Activated T-helper 17 cell treated with anti-CD3 and anti-CD28 coated beads, Interleukin-2, amount 50 U/mL, for 72 hours (primary cell): ENCODE data around the gene SCN7A. TPM values are rescaled to one million over a fixed set of nuclear protein-coding genes. Genes with fewer than 3 reads are reported as not detected.
"Not testable (repeated sequence)": the region's sequence is repeated elsewhere in the genome, so short reads cannot be mapped to it uniquely, and the experiment has no call there.

Experiments
- ATAC-seq: fragments of 150-1000 bp; cut with Tn5 transposase; replicated peaks from 2 replicates; pipeline ENCODE4 v1.10.0; 2021; ENCODE audit warnings: mild to moderate bottlenecking, moderate library complexity
- H3K27ac Mint-ChIP-seq: one replicate; pipeline ENCODE4 v1.8.0; 2022; ENCODE audit warnings: mixed read lengths
- H3K27me3 Mint-ChIP-seq: one replicate; pipeline ENCODE4 v1.8.0; 2022; ENCODE audit warnings: mixed read lengths
- H3K36me3 Mint-ChIP-seq: one replicate; pipeline ENCODE4 v1.8.0; 2022; ENCODE audit warnings: low read depth, mild to moderate bottlenecking, mixed read lengths
- H3K4me1 Mint-ChIP-seq: one replicate; pipeline ENCODE4 v1.8.0; 2022; ENCODE audit warnings: mixed read lengths
- H3K4me3 Mint-ChIP-seq: one replicate; pipeline ENCODE4 v1.8.0; 2022; ENCODE audit warnings: mild to moderate bottlenecking, mixed read lengths
- H3K9me3 Mint-ChIP-seq: one replicate; pipeline ENCODE4 v1.8.0; 2022; ENCODE audit warnings: mixed read lengths
- total RNA-seq, 2 donors: library from RNA; stranded (reverse); gene quantifications; one replicate each; pipeline ENCODE4 v1.2.3, GENCODE V29; 2022

The SCN7A gene
- total RNA-seq, 2 donors from 2014 or later: not detected

- Mint-ChIP-seq H3K36me3 (no peaks in the 10 kb centered on the region), H3K9me3 (no peaks in the 10 kb centered on the region), H3K4me3 (no peak overlapping the region), H3K27me3 (no peaks in the 10 kb centered on the region), H3K4me1 (no peaks in the 10 kb centered on the region), H3K27ac (no peak overlapping the region)
- ATAC-seq: no peak
These were observed 128.1 kb downstream of the SCN7A start for GRCh38 chr2:166365803-166366420.

DNA sequence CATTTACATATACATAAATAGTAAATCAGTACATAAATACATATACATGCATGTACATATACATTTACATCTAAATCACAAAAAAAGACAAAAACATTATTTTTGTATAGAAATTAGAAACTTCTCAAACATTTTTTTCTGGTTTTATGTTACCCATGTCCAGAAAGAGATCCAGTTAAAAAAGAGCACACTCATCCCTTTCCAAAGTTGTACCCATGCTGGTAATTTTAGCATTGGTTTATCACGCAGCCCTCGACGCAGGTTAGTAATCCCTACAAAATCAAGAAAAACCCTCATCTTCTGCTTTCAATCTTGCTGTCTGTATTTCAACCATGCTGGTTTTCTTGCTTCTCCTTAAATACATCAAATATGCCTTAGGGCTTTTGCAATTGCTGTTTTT lies 128.8 kb downstream of the SCN7A start:
- no peaks in the 10 kb centered on the region for H3K27me3 Mint-ChIP-seq
- ATAC-seq: no peak

GRCh38 chr2:166364476-166365161 lies 129.4 kb downstream of the SCN7A start:
- no peak overlapping the region for H3K27ac Mint-ChIP-seq
- H3K4me3 Mint-ChIP-seq: no peak overlapping the region
- H3K4me1 Mint-ChIP-seq: no peaks in the 10 kb centered on the region
- H3K36me3 Mint-ChIP-seq: no peaks in the 10 kb centered on the region
- H3K27me3 Mint-ChIP-seq: no peaks in the 10 kb centered on the region
- ATAC-seq: no peak
- no peaks in the 10 kb centered on the region for H3K9me3 Mint-ChIP-seq

More for the DNA sequence above, 128.8 kb downstream of the SCN7A start:
- Mint-ChIP-seq H3K4me3 (no peak overlapping the region), H3K9me3 (no peaks in the 10 kb centered on the region), H3K27ac (no peak overlapping the region), H3K4me1 (no peaks in the 10 kb centered on the region), H3K36me3 (no peaks in the 10 kb centered on the region)

DNA sequence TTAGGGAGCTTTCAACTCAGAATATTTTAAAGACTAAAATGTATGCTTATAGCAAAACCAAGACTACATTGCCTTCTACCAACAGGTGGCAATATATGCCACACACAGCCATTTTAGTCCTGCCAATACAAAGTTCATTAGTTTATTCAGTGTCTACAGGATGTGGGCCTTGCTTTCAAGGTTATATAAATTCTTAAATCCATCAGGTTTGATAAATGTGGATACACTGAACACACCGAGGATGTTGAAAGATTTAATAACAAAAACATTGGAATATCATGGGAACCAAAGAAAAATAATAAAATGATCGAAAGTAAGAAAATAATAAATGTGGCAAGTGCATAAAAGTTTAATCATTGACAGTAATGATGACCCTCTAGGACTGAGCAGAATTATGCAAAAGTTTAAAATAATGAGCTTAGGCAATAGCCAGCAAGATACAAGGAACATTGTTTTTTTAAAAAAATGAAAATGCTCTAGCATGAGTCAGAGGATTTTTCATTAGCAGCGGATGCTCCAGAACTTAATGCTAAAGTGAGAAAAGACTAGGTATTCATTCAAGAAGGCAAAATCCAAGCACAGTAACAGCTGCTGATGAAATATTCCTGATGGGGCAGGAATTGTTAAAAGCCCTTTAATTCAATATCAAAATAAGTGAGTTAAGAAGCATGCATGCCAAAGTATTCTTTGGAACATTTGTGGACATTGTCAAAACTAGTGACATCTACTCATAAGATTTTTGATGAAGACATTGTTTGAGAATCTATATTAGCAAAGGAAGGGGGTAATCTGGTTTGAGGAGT lies 132.5 kb downstream of the SCN7A start:
- H3K27ac Mint-ChIP-seq: no peak overlapping the region
- no peak for ATAC-seq

DNA sequence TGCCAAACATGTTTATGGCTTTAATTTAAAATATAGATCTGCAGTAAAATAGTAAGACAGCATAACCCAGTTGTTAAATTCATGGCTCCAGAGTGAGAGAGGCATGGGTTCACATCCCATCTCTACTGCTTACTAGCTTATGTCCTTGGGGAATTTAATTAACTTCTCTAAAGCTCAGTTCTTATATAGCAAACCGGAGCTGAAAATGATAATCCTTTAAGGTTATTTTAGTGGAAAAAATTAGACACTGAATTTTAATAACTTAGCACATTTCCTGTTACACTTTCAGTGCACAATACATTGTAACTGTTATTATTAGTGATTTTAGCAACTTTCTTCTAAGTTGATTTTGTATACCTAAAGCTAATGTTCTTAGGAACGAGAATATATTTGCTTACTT lies 133.1 kb downstream of the SCN7A start:
- H3K4me3 Mint-ChIP-seq: no peak overlapping the region
- H3K27me3 Mint-ChIP-seq: no peaks in the 10 kb centered on the region
- no peak overlapping the region for H3K27ac Mint-ChIP-seq
- no peaks in the 10 kb centered on the region for H3K9me3 Mint-ChIP-seq
- no peaks in the 10 kb centered on the region for H3K36me3 Mint-ChIP-seq
- ATAC-seq: no peak
- H3K4me1 Mint-ChIP-seq: no peaks in the 10 kb centered on the region

More for the DNA sequence above, 132.5 kb downstream of the SCN7A start:
- no peaks in the 10 kb centered on the region for H3K36me3 Mint-ChIP-seq
- H3K4me3 Mint-ChIP-seq: no peak overlapping the region
- no peaks in the 10 kb centered on the region for H3K27me3 Mint-ChIP-seq
- no peaks in the 10 kb centered on the region for H3K4me1 Mint-ChIP-seq
- no peaks in the 10 kb centered on the region for H3K9me3 Mint-ChIP-seq

- H3K27ac Mint-ChIP-seq: no peak overlapping the region
- no peak overlapping the region for H3K4me3 Mint-ChIP-seq
- no peaks in the 10 kb centered on the region for H3K4me1 Mint-ChIP-seq
- no peak for ATAC-seq
- no peaks in the 10 kb centered on the region for H3K27me3 Mint-ChIP-seq
- H3K36me3 Mint-ChIP-seq: no peaks in the 10 kb centered on the region
- no peaks in the 10 kb centered on the region for H3K9me3 Mint-ChIP-seq
These were observed 133.6 kb downstream of the SCN7A start for GRCh38 chr2:166360426-166360825.

DNA sequence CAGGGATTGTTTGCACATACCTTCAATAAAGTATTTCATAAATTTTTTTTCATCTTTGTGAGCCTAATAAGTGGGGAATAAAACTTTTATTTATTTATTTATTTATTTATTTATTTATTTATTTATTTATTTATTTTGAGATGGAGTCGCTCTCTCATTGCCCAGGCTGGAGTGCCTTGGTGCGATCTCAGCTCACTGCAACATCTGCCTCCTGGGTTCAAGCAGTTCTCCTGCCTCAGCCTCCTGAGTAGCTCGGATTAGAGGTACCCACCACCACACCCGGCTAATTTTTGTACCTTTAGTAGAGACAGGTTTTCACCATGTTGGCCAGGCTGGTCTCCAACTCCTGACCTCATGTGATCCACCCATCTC lies 136.1 kb downstream of the SCN7A start:
- not testable (repeated sequence) for H3K27ac Mint-ChIP-seq, H3K4me3 Mint-ChIP-seq, H3K36me3 Mint-ChIP-seq, H3K27me3 Mint-ChIP-seq, H3K9me3 Mint-ChIP-seq, H3K4me1 Mint-ChIP-seq, ATAC-seq

DNA sequence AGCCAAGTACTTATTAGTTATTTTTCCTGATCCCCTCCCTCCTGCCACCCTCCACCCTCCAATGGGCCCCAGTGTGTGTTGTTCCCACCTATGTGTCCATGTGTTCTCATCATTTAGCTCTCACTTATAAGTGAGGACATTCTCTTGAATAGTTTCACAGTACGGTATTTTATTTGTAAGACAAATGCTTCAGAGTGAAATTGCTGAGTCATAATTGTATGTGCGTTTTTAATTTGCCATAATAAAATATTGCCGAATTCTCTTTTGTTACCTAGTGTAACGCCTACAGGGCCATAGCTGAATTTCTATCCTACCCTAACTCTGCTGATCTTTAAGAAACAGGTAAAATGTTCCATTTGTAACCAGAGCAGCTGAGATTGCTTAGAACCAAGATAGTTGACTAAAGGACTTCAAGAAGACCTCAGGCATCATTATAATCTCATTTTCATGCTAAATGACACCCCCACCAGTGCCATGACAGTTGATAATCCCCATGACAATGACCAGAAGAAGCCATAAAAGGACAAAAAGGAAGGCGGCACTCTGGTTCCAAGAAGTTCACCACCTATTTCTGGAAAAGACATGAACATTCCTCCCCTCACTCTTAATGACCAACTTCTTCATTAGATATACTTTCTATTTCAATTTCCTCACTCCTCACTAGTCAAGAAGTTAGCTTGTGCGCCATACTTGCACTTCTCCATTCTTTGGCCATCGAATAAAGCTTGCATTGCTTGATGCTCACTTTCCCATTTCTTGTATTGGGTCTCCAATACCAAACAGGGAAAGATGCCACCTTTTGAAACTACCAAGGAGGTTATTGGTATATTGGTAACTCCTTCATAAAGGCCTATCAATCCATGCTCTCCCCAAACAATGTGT lies 136.7 kb downstream of the SCN7A start:
- H3K27ac Mint-ChIP-seq: no peak overlapping the region

More for the DNA sequence above, 136.7 kb downstream of the SCN7A start:
- Mint-ChIP-seq H3K27me3 (no peaks in the 10 kb centered on the region), H3K9me3 (no peaks in the 10 kb centered on the region), H3K4me3 (no peak overlapping the region), H3K4me1 (no peaks in the 10 kb centered on the region), H3K36me3 (no peaks in the 10 kb centered on the region)
- no peak for ATAC-seq

Other genes starting within 250 kb of the SCN7A start
- not detected for gene SCN9A, start 118.3 kb downstream of the SCN7A start, total RNA-seq